HCT116 (cell line): Measurements from ENCODE around the gene ZNF784. TPM values are rescaled to one million over a fixed set of nuclear protein-coding genes. Genes with fewer than 3 reads are reported as not detected.

Experiments used
- ATAC-seq: fragments of 200-7000 bp; cut with Tn5 transposase; 2 replicates; pipeline ENCODE4 v1.9.1; 2020; ENCODE audit warnings: mild to moderate bottlenecking, moderate library complexity
- BruUV-seq: library from RNA; stranded (reverse); fragments of 400-500 nt; replicated peaks from 2 replicates; lab custom pipeline; 2021; lab: Mats Ljungman, UMichigan
- CTCF ChIA-PET: fragments of 300-600 bp; sonication (Branson Sonifier 250); formaldehyde crosslinking; loops from one replicate; lab custom pipeline; 2021; ENCODE audit warnings: antibody characterized with exemption; lab: Charles Lee
- POLR2A ChIA-PET: fragments of 300-600, 350-600 bp; sonication (Branson Sonifier 250); formaldehyde crosslinking; loops from one replicate; lab custom pipeline; 2021; ENCODE audit warnings: antibody characterized with exemption; lab: Charles Lee
- RAD21 ChIA-PET, 2 experiments: fragments of 300-600 bp; sonication (Branson Sonifier 250); formaldehyde crosslinking; loops; one replicate each; lab custom pipeline; 2023; ENCODE audit warnings: low total read pairs in 2 of 2; ENCODE audit not compliant: uncharacterized antibody in 2 of 2, unreplicated experiment in 2 of 2, low non-redundant PET in 1 of 2; lab: Charles Lee
- DNase-seq: peaks from one replicate; pipeline ENCODE4 v3.0.0-alpha.2; 2010; ENCODE audit warnings: low read depth, low spot score
- H2AFZ ChIP-seq: fragments of 200-600 bp; shearing (Covaris generic), sonication (generic); 2 replicates; pipeline ENCODE4 v1.6.1; 2017; ENCODE audit warnings: low read depth, mixed run types, mixed read lengths, antibody characterized with exemption, low read length; ENCODE audit not compliant: poor library complexity, severe bottlenecking
- H3K27ac ChIP-seq: 2 replicates; pipeline ENCODE4 v1.5.1; 2012; ENCODE audit warnings: low read depth, low read length
- H3K27me3 ChIP-seq: fragments of 200-600 bp; sonication (generic); 2 replicates; pipeline ENCODE4 v1.6.1; 2016; ENCODE audit warnings: mixed run types, low read length, mixed read lengths; ENCODE audit not compliant: insufficient read depth
- H3K36me3 ChIP-seq, 2 experiments: fragments of 200-500 bp in 1 of 2; fragments of 200-600 bp in 1 of 2; sonication (Bioruptor generic) in 1 of 2; sonication (generic) in 1 of 2; 2 replicates each; pipeline versions ENCODE4 v1.5.1 to v1.6.1; 2014 to 2016; ENCODE audit warnings: low read length in 2 of 2, inconsistent platforms in 1 of 2, mixed read lengths in 1 of 2, mixed run types in 1 of 2; ENCODE audit not compliant: insufficient read depth in 2 of 2, control insufficient read depth in 1 of 2
- H3K4me1 ChIP-seq, 2 experiments: fragments of 200-600 bp in 1 of 2; sonication (generic) in 1 of 2; 2 replicates each; pipeline versions ENCODE4 v1.5.1 to v1.6.1; 2012 to 2017; ENCODE audit warnings: low read length in 2 of 2, inconsistent platforms in 1 of 2, mild to moderate bottlenecking in 1 of 2, mixed read lengths in 1 of 2, mixed run types in 1 of 2, moderate library complexity in 1 of 2; ENCODE audit not compliant: insufficient read depth in 2 of 2, control insufficient read depth in 1 of 2
- H3K4me2 ChIP-seq: fragments of 200-600 bp; sonication (generic); 2 replicates; pipeline ENCODE4 v1.6.1; 2017; ENCODE audit warnings: mixed run types, low read length, mixed read lengths
- H3K4me3 ChIP-seq, 2 experiments: fragments of 200-600 bp in 1 of 2; sonication (generic) in 1 of 2; replicated peaks in 1 of 2; 2 replicates each; pipeline ENCODE4 v1.5.1; 2011 to 2016; ENCODE audit warnings: low read length in 2 of 2, control low read depth in 1 of 2, low read depth in 1 of 2, mild to moderate bottlenecking in 1 of 2, mixed read lengths in 1 of 2, mixed run types in 1 of 2
- H3K79me2 ChIP-seq: fragments of 200-600 bp; sonication (generic); 2 replicates; pipeline ENCODE4 v1.6.1; 2017; ENCODE audit warnings: mild to moderate bottlenecking, mixed run types, low read length, moderate library complexity, mixed read lengths; ENCODE audit not compliant: insufficient read depth
- H3K9ac ChIP-seq: fragments of 200-600 bp; sonication (generic); 2 replicates; pipeline ENCODE4 v1.6.1; 2016; ENCODE audit warnings: low read length, mixed read lengths
- H3K9me2 ChIP-seq: fragments of 200-600 bp; sonication (generic), shearing (Covaris generic); 2 replicates; pipeline ENCODE4 v1.6.1; 2017; ENCODE audit warnings: mixed run types, mild to moderate bottlenecking, moderate library complexity; ENCODE audit not compliant: insufficient read depth
- H3K9me3 ChIP-seq, 2 experiments: fragments of 200-500 bp in 1 of 2; fragments of 200-600 bp in 1 of 2; sonication (Bioruptor generic) in 1 of 2; sonication (generic) in 1 of 2; 2 replicates each; pipeline ENCODE4 v1.6.1; 2014 to 2017; ENCODE audit warnings: low read length in 2 of 2, mixed read lengths in 2 of 2, inconsistent platforms in 1 of 2, low read depth in 1 of 2, mild to moderate bottlenecking in 1 of 2, mixed run types in 1 of 2, moderate library complexity in 1 of 2; ENCODE audit not compliant: control insufficient read depth in 1 of 2, insufficient read depth in 1 of 2
- H4K20me1 ChIP-seq: fragments of 200-600 bp; sonication (generic), shearing (Covaris generic); 2 replicates; pipeline ENCODE4 v1.6.1; 2017; ENCODE audit warnings: mixed run types, mild to moderate bottlenecking, moderate library complexity; ENCODE audit not compliant: insufficient read depth
- ATF3 ChIP-seq: IDR thresholded peaks from 2 replicates; pipeline ENCODE4 v1.6.1; 2012
- CEBPB ChIP-seq: IDR thresholded peaks from 2 replicates; pipeline ENCODE4 v1.6.1; 2012; ENCODE audit warnings: low read depth
- CTCF ChIP-seq, 3 experiments: fragments of 200-600 bp in 1 of 3; sonication (generic) in 1 of 3; IDR thresholded peaks in 2 of 3; conservative IDR thresholded peaks in 1 of 3; 2 replicates each; pipeline ENCODE4 v1.5.1; 2012 to 2017; ENCODE audit warnings: low read depth in 2 of 3, low read length in 2 of 3, antibody characterized with exemption in 1 of 3, borderline replicate concordance in 1 of 3, control low read depth in 1 of 3, mild to moderate bottlenecking in 1 of 3, mixed read lengths in 1 of 3, mixed run types in 1 of 3, moderate library complexity in 1 of 3; ENCODE audit not compliant: insufficient read depth in 1 of 3
- ELF1 ChIP-seq: IDR thresholded peaks from 2 replicates; pipeline ENCODE4 v1.6.1; 2012; ENCODE audit warnings: low read depth, borderline replicate concordance
- EZH2 ChIP-seq: fragments of 200-600 bp; sonication (generic); IDR thresholded peaks from 2 replicates; pipeline ENCODE4 v1.6.1; 2017; ENCODE audit warnings: antibody characterized with exemption, mixed run types
- EZH2phosphoT487 ChIP-seq: fragments of 200-600 bp; IDR thresholded peaks from 2 replicates; pipeline ENCODE4 v1.6.1; 2018; ENCODE audit warnings: antibody characterized with exemption, borderline replicate concordance
- JUND ChIP-seq: IDR thresholded peaks from 2 replicates; pipeline ENCODE4 v1.6.1; 2012
- POLR2AphosphoS5 ChIP-seq: IDR thresholded peaks from 2 replicates; pipeline ENCODE4 v1.6.1; 2011; ENCODE audit warnings: mild to moderate bottlenecking, low read depth, low read length, moderate library complexity
- RAD21 ChIP-seq: IDR thresholded peaks from 2 replicates; pipeline ENCODE4 v1.6.1; 2012; ENCODE audit warnings: low read depth, mild to moderate bottlenecking
- REST ChIP-seq: IDR thresholded peaks from 2 replicates; pipeline ENCODE4 v1.6.1; 2012; ENCODE audit warnings: low read depth
- SIN3A ChIP-seq: IDR thresholded peaks from 2 replicates; pipeline ENCODE4 v1.6.1; 2012; ENCODE audit warnings: low read depth
- SP1 ChIP-seq: IDR thresholded peaks from 2 replicates; pipeline ENCODE4 v1.6.1; 2012; ENCODE audit warnings: low read depth
- SRF ChIP-seq: IDR thresholded peaks from 2 replicates; pipeline ENCODE4 v1.6.1; 2012; ENCODE audit warnings: low read depth
- YY1 ChIP-seq: IDR thresholded peaks from 2 replicates; pipeline ENCODE4 v1.6.1; 2011; ENCODE audit warnings: low read length, low read depth, moderate library complexity, mild to moderate bottlenecking; ENCODE audit not compliant: insufficient replicate concordance; ENCODE audit errors: extremely low read depth
- ZFX ChIP-seq: fragments of 450-650 bp; IDR thresholded peaks from 2 replicates; pipeline ENCODE4 v1.6.1; 2017
- ZNF274 ChIP-seq: fragments of 200-500 bp; sonication (Bioruptor generic); IDR thresholded peaks from 2 replicates; pipeline ENCODE4 v1.6.1; 2014; ENCODE audit warnings: mild to moderate bottlenecking, low read depth, low read length, inconsistent platforms
- intact Hi-C: fragments of 100-400 bp; cut with micrococcal nuclease; formaldehyde crosslinking; loops from 2 replicates; pipeline ENCODE4 v1.10.0; 2022
- total RNA-seq: library from RNA; stranded (reverse); gene quantifications from one replicate; pipeline ENCODE4 v1.2.1, GENCODE V29; 2021; ENCODE audit not compliant: unreplicated experiment

Gene ZNF784
- total RNA-seq, 1 experiment from 2014 or later, result 5.3 TPM

GRCh38 chr19:55613396-55613795, 11.0 kb downstream of the ZNF784 start:
- Histone ChIP-seq H3K9ac (no peak overlapping the region), H3K4me2 (no peak overlapping the region), H3K9me3 (no peaks in the 10 kb centered on the region), H3K27me3 (no peaks in the 10 kb centered on the region), H4K20me1 (no peaks in the 10 kb centered on the region), H2AFZ (no peak overlapping the region), H3K36me3 (peaks cover 8 to 14% of the 10 kb centered on the region in 2 experiments; a peak in 3 of 4 replicates), H3K9me2 (no peaks in the 10 kb centered on the region), H3K27ac (no peak overlapping the region), H3K4me3 (no peak overlapping the region), H3K4me1 (no peaks in the 10 kb centered on the region), H3K79me2 (peaks cover 26% of the 10 kb centered on the region; the same call in 1 of the 2 replicates)
- ChIA-PET CTCF (no interaction called here), POLR2A (interaction anchor here (1.1 kb wide), 1 partner anchor 11 kb away, joined by 3 read pairs; the partner anchor contains the start of gene ZNF784), RAD21 (no interaction called here)
- no peak for TF ChIP-seq CTCF (IDR thresholded peaks at IDR 0.05 in 2 of 3, conservative IDR thresholded peaks at IDR 0.05 in 1 of 3; ENCODE audit: borderline replicate concordance in 1 of 3, insufficient read depth in 1 of 3, low read depth in 2 of 3, low read length in 2 of 3)
- no peak for TF ChIP-seq ATF3
- TF ChIP-seq YY1, result no peak
- TF ChIP-seq SP1, result no peak
- no peak for TF ChIP-seq SIN3A
- no peak for TF ChIP-seq RAD21
- no peak for TF ChIP-seq ZNF274
- TF ChIP-seq EZH2, result no peak
- TF ChIP-seq JUND, result no peak
- no peak for TF ChIP-seq POLR2AphosphoS5
- no peak for TF ChIP-seq REST
- TF ChIP-seq EZH2phosphoT487, result no peak
- TF ChIP-seq SRF, result no peak
- TF ChIP-seq ZFX, result no peak
- no peak for TF ChIP-seq ELF1
- TF ChIP-seq CEBPB, result no peak
- BruUV-seq, result no TSS peak
- DNase-seq, result no peak
- intact Hi-C loops, result no loop called here
- no peak for ATAC-seq
